Muscle layer of colon (tissue), 2 donors: ENCODE results near the gene CYSRT1.

Experiments used
- H3K27ac ChIP-seq: one replicate; pipeline ENCODE4 v1.7.0; 2013; ENCODE audit warnings: low read depth, mild to moderate bottlenecking, low read length, moderate library complexity
- H3K27me3 ChIP-seq, 2 donors: one replicate each; pipeline ENCODE4 v1.7.0; 2013; ENCODE audit warnings: low read length in 2 of 2, mild to moderate bottlenecking in 2 of 2; ENCODE audit not compliant: insufficient read depth in 2 of 2, control insufficient read depth in 1 of 2
- H3K36me3 ChIP-seq: one replicate; pipeline ENCODE4 v1.7.0; 2013; ENCODE audit warnings: mild to moderate bottlenecking, low read length; ENCODE audit not compliant: insufficient read depth
- H3K4me1 ChIP-seq: one replicate; pipeline ENCODE4 v1.7.0; 2013; ENCODE audit warnings: mild to moderate bottlenecking, low read length; ENCODE audit not compliant: insufficient read depth
- H3K4me3 ChIP-seq, 2 donors: one replicate each; pipeline ENCODE4 v1.7.0; 2013; ENCODE audit warnings: low read length in 2 of 2, low read depth in 1 of 2, mild to moderate bottlenecking in 1 of 2, moderate library complexity in 1 of 2
- H3K9ac ChIP-seq: one replicate; pipeline ENCODE4 v1.7.0; 2013; ENCODE audit warnings: low read length
- H3K9me3 ChIP-seq: one replicate; pipeline ENCODE4 v1.7.0; 2013; ENCODE audit warnings: mild to moderate bottlenecking, low read length
- donor health status: abdominal sarcoma.
- donor health status: Adenocarcinoma of cecum.

Gene CYSRT1

GRCh38 chr9:137201205-137201868, 23.6 kb upstream of the CYSRT1 start:
- no peaks in the 10 kb centered on the region for H3K27me3 ChIP-seq
- no peak overlapping the region for H3K9ac ChIP-seq
- no peaks in the 10 kb centered on the region for H3K36me3 ChIP-seq
- peak overlapping the region; percentile 47 to 72 for H3K4me3 ChIP-seq
- peaks cover 57% of the 10 kb centered on the region for H3K4me1 ChIP-seq
- H3K9me3 ChIP-seq = no peaks in the 10 kb centered on the region
- H3K27ac ChIP-seq = peak overlapping the region; percentile 73

- Histone ChIP-seq H3K36me3 (no peaks in the 10 kb centered on the region), H3K4me1 (peaks cover 63% of the 10 kb centered on the region), H3K4me3 (no peak overlapping the region), H3K9ac (no peak overlapping the region), H3K9me3 (no peaks in the 10 kb centered on the region), H3K27me3 (no peaks in the 10 kb centered on the region), H3K27ac (no peak overlapping the region)
Measured at GRCh38 chr9:137202966-137203365, 22.0 kb upstream of the CYSRT1 start.

- Histone ChIP-seq H3K4me3 (peak overlapping the region; percentile 56 to 97), H3K9ac (peak overlapping the region; percentile 76), H3K4me1 (peaks cover 46% of the 10 kb centered on the region), H3K27me3 (no peaks in the 10 kb centered on the region), H3K36me3 (no peaks in the 10 kb centered on the region), H3K9me3 (no peaks in the 10 kb centered on the region), H3K27ac (peak overlapping the region; percentile 59)
Measured at GRCh38 chr9:137204731-137205125, 20.2 kb upstream of the CYSRT1 start.

GRCh38 chr9:137205126-137206069, 19.6 kb upstream of the CYSRT1 start, which contains the start of the genes NDOR1 and TMEM203:
TSS of gene NDOR1 (plus strand) at chr9:137205700. CDS start at chr9:137205778, 78 bp downstream.
TSS of gene TMEM203 (minus strand) at chr9:137205648. CDS start at chr9:137205414, 234 bp downstream.
- Histone ChIP-seq H3K9ac (peak within 1 kb of the TSS; percentile 90), H3K9me3 (no peaks in the 10 kb centered on the region), H3K27me3 (no peaks in the 10 kb centered on the region), H3K36me3 (no peaks in the 10 kb centered on the region), H3K4me3 (peak within 1 kb of the TSS; percentile 56 to 97), H3K27ac (peak within 1 kb of the TSS; percentile 59), H3K4me1 (peaks cover 46% of the 10 kb centered on the region)

- H3K36me3 ChIP-seq = no peaks in the 10 kb centered on the region
- no peak overlapping the region for H3K27ac ChIP-seq
- H3K27me3 ChIP-seq = no peaks in the 10 kb centered on the region
- H3K9ac ChIP-seq = no peak overlapping the region
- peak overlapping the region in 1 of 2 donors; percentile 97 for H3K4me3 ChIP-seq
- H3K9me3 ChIP-seq = no peaks in the 10 kb centered on the region
- peaks cover 40% of the 10 kb centered on the region for H3K4me1 ChIP-seq
Measured at GRCh38 chr9:137206602-137207001, 18.4 kb upstream of the CYSRT1 start.

GRCh38 chr9:137211532-137211931, 13.4 kb upstream of the CYSRT1 start:
- Histone ChIP-seq H3K4me1 (peaks cover 5% of the 10 kb centered on the region), H3K4me3 (no peak overlapping the region), H3K9ac (no peak overlapping the region), H3K27me3 (no peaks in the 10 kb centered on the region), H3K36me3 (no peaks in the 10 kb centered on the region), H3K27ac (no peak overlapping the region), H3K9me3 (no peaks in the 10 kb centered on the region)

GRCh38 chr9:137212520-137212919, 12.5 kb upstream of the CYSRT1 start:
- no peaks in the 10 kb centered on the region for H3K4me1 ChIP-seq
- no peak overlapping the region for H3K9ac ChIP-seq
- H3K36me3 ChIP-seq = no peaks in the 10 kb centered on the region
- no peaks in the 10 kb centered on the region for H3K9me3 ChIP-seq
- H3K27ac ChIP-seq = no peak overlapping the region
- H3K27me3 ChIP-seq = no peaks in the 10 kb centered on the region
- H3K4me3 ChIP-seq = no peak overlapping the region

- Histone ChIP-seq H3K36me3 (no peaks in the 10 kb centered on the region), H3K4me1 (no peaks in the 10 kb centered on the region), H3K27ac (no peak overlapping the region)
Measured at GRCh38 chr9:137213160-137214060, 11.6 kb upstream of the CYSRT1 start.

GRCh38 chr9:137214620-137215019, 10.4 kb upstream of the CYSRT1 start:
- H3K9ac ChIP-seq = no peak overlapping the region
- no peak overlapping the region for H3K27ac ChIP-seq

More at GRCh38 chr9:137213160-137214060, 11.6 kb upstream of the CYSRT1 start:
- no peaks in the 10 kb centered on the region for H3K9me3 ChIP-seq
- no peaks in the 10 kb centered on the region for H3K27me3 ChIP-seq
- H3K4me3 ChIP-seq = no peak overlapping the region
- no peak overlapping the region for H3K9ac ChIP-seq

GRCh38 chr9:137215196-137215986, 9.6 kb upstream of the CYSRT1 start:
- Histone ChIP-seq H3K27me3 (no peaks in the 10 kb centered on the region), H3K4me3 (no peak overlapping the region), H3K27ac (no peak overlapping the region), H3K36me3 (no peaks in the 10 kb centered on the region), H3K9ac (no peak overlapping the region), H3K9me3 (no peaks in the 10 kb centered on the region), H3K4me1 (no peaks in the 10 kb centered on the region)

More at GRCh38 chr9:137214620-137215019, 10.4 kb upstream of the CYSRT1 start:
- Histone ChIP-seq H3K9me3 (no peaks in the 10 kb centered on the region), H3K27me3 (no peaks in the 10 kb centered on the region), H3K36me3 (no peaks in the 10 kb centered on the region), H3K4me1 (no peaks in the 10 kb centered on the region), H3K4me3 (no peak overlapping the region)
